HEK293T (cell line): ENCODE measurements around the gene C2orf15.

Experiments used
- CTCF ChIA-PET: fragments of 350-600 bp; formaldehyde crosslinking; extraction: SDS; loops from one replicate; lab custom pipeline; 2021; ENCODE audit warnings: antibody characterized with exemption, inconsistent platforms; lab: Yijun Ruan, JAX
- POLR2A ChIA-PET: fragments of 350-600 bp; formaldehyde crosslinking; extraction: SDS; loops from one replicate; lab custom pipeline; 2020; ENCODE audit warnings: antibody characterized with exemption, inconsistent platforms; lab: Yijun Ruan, JAX
- DNase-seq: peaks from one replicate; pipeline ENCODE4 v3.0.0; 2012; ENCODE audit warnings: mixed read lengths; ENCODE audit errors: extremely low spot score
- ARNT ChIP-seq: fragments of 450-650 bp; IDR thresholded peaks from 2 replicates; pipeline ENCODE4 v1.6.1; 2017; ENCODE audit warnings: mild to moderate bottlenecking
- BHLHE40 ChIP-seq: fragments of 450-650 bp; IDR thresholded peaks from 2 replicates; pipeline ENCODE4 v1.6.1; 2016; ENCODE audit warnings: mild to moderate bottlenecking, moderate library complexity, borderline replicate concordance
- CTBP1 ChIP-seq: fragments of 450-650 bp; IDR thresholded peaks from 2 replicates; pipeline ENCODE4 v1.6.1; 2016; ENCODE audit warnings: borderline replicate concordance
- ELF4 ChIP-seq: fragments of 450-650 bp; IDR thresholded peaks from 2 replicates; pipeline ENCODE4 v1.6.1; 2017; ENCODE audit warnings: antibody characterized with exemption
- FOXA1 ChIP-seq: fragments of 450-650 bp; IDR thresholded peaks from 2 replicates; pipeline ENCODE4 v1.6.1; 2016; ENCODE audit warnings: mild to moderate bottlenecking
- FOXK2 ChIP-seq: fragments of 450-650 bp; IDR thresholded peaks from 2 replicates; pipeline ENCODE4 v1.6.1; 2016; ENCODE audit warnings: mild to moderate bottlenecking
- FOXM1 ChIP-seq: fragments of 450-650 bp; IDR thresholded peaks from 2 replicates; pipeline ENCODE4 v1.6.1; 2017; ENCODE audit warnings: mild to moderate bottlenecking, borderline replicate concordance
- HDGF ChIP-seq: fragments of 450-650 bp; IDR thresholded peaks from 2 replicates; pipeline ENCODE4 v1.6.1; 2017; ENCODE audit warnings: antibody characterized with exemption, borderline replicate concordance
- L3MBTL2 ChIP-seq: fragments of 450-650 bp; conservative IDR thresholded peaks from 2 replicates; pipeline ENCODE4 v1.6.1; 2016; ENCODE audit warnings: mild to moderate bottlenecking
- LEF1 ChIP-seq: fragments of 450-650 bp; IDR thresholded peaks from 2 replicates; pipeline ENCODE4 v1.6.1; 2017; ENCODE audit warnings: mild to moderate bottlenecking, borderline replicate concordance
- NFRKB ChIP-seq: fragments of 450-650 bp; IDR thresholded peaks from 2 replicates; pipeline ENCODE4 v1.6.1; 2016; ENCODE audit warnings: mild to moderate bottlenecking, moderate library complexity
- PKNOX1 ChIP-seq: fragments of 450-650 bp; IDR thresholded peaks from 2 replicates; pipeline ENCODE4 v1.6.1; 2016
- SP1 ChIP-seq: fragments of 450-650 bp; IDR thresholded peaks from 2 replicates; pipeline ENCODE4 v1.6.1; 2017
- SUZ12 ChIP-seq: fragments of 450-650 bp; IDR thresholded peaks from 2 replicates; pipeline ENCODE4 v1.6.1; 2016; ENCODE audit warnings: mild to moderate bottlenecking
- TARDBP ChIP-seq: fragments of 450-650 bp; IDR thresholded peaks from 2 replicates; pipeline ENCODE4 v1.6.1; 2016
- ZNF384 ChIP-seq: fragments of 450-650 bp; IDR thresholded peaks from 2 replicates; pipeline ENCODE4 v1.6.1; 2016

The C2orf15 gene

GRCh38 chr2:99154643-99155536, 13.4 kb downstream of the C2orf15 start, which contains the start of the genes LIPT1 and TSGA10:
Gene LIPT1 (plus strand): TSS chr2:99154967. CDS start chr2:99161958, 6,991 bp downstream.
Gene TSGA10 (minus strand): TSS chr2:99154942. CDS start chr2:99109439, 45,503 bp downstream.
- ChIA-PET CTCF (interaction anchor here (0.6 to 1.5 kb wide), 2 partner anchors 14 to 257 kb away, joined by 3 to 6 read pairs; no protein-coding TSS in a partner anchor), POLR2A (interaction anchor here (0.8 to 5.6 kb wide), 14 partner anchors 9 to 193 kb away, joined by 3 to 77 read pairs (median 4); partner anchors contain the start of genes C2orf15, EIF5B, MITD1 and MRPL30)
- DNase-seq, result peak; percentile 90
- TF ChIP-seq FOXM1, result no peak
- peak; percentile 78 for TF ChIP-seq TARDBP
- no peak for TF ChIP-seq BHLHE40
- TF ChIP-seq PKNOX1, result no peak
- no peak for TF ChIP-seq ARNT
- no peak for TF ChIP-seq CTBP1
- TF ChIP-seq FOXK2, result no peak
- TF ChIP-seq LEF1, result no peak
- no peak for TF ChIP-seq SUZ12
- TF ChIP-seq L3MBTL2, result peak; percentile 84
- TF ChIP-seq ZNF384, result no peak
- no peak for TF ChIP-seq HDGF
- no peak for TF ChIP-seq SP1
- no peak for TF ChIP-seq NFRKB
- TF ChIP-seq FOXA1, result no peak
- peak; percentile 44 for TF ChIP-seq ELF4

- POLR2A ChIA-PET, result interaction anchor here (2.4 to 5.6 kb wide), 3 partner anchors 11 to 16 kb away, joined by 7 to 77 read pairs (median 44); partner anchors contain the start of gene C2orf15
- no peak for DNase-seq
- TF ChIP-seq SP1 (no peak), ZNF384 (no peak)
- CTCF ChIA-PET, result no interaction called here
Measured at GRCh38 chr2:99156891-99157290, 15.4 kb downstream of the C2orf15 start.

GRCh38 chr2:99158599-99158998, 17.1 kb downstream of the C2orf15 start:
- POLR2A ChIA-PET, result interaction anchor here (2.0 to 2.4 kb wide), 2 partner anchors 18 to 22 kb away, joined by 7 read pairs; partner anchors contain the start of genes MITD1 and MRPL30
- CTCF ChIA-PET, result interaction anchor here (0.6 kb wide), 1 partner anchor 374 kb away, joined by 3 read pairs; no protein-coding TSS in a partner anchor

GRCh38 chr2:99159594-99159993, 18.1 kb downstream of the C2orf15 start:
- TF ChIP-seq SUZ12 (no peak), PKNOX1 (no peak), NFRKB (no peak), HDGF (no peak), SP1 (no peak), LEF1 (no peak)
- POLR2A ChIA-PET, result interaction anchor here (2.0 kb wide), 1 partner anchor 21 kb away, joined by 7 read pairs; the partner anchor contains the start of genes MITD1 and MRPL30
- CTCF ChIA-PET, result no interaction called here
- DNase-seq, result no peak

More at GRCh38 chr2:99158599-99158998, 17.1 kb downstream of the C2orf15 start:
- DNase-seq, result no peak
- no peak for TF ChIP-seq ZNF384
- no peak for TF ChIP-seq CTBP1
- no peak for TF ChIP-seq ELF4
- no peak for TF ChIP-seq PKNOX1
- TF ChIP-seq HDGF, result no peak
- TF ChIP-seq FOXA1, result no peak
- no peak for TF ChIP-seq FOXM1
- no peak for TF ChIP-seq SUZ12
- TF ChIP-seq NFRKB, result no peak

GRCh38 chr2:99166218-99166617, 24.7 kb downstream of the C2orf15 start:
- CTCF ChIA-PET, result no interaction called here
- no peak for DNase-seq
- POLR2A ChIA-PET, result interaction anchor here (1.6 to 5.3 kb wide), 3 partner anchors 11 to 25 kb away, joined by 5 to 44 read pairs (median 7); partner anchors contain the start of genes C2orf15, LIPT1 and TSGA10
- TF ChIP-seq FOXK2 (no peak), SP1 (no peak), LEF1 (no peak), BHLHE40 (no peak), ZNF384 (no peak), TARDBP (no peak), HDGF (no peak)

- TF ChIP-seq SUZ12 (no peak), L3MBTL2 (no peak), FOXK2 (no peak), TARDBP (no peak), FOXA1 (no peak), ELF4 (no peak), HDGF (no peak), PKNOX1 (no peak), BHLHE40 (no peak), FOXM1 (no peak), NFRKB (no peak), ARNT (no peak), SP1 (no peak), LEF1 (no peak), ZNF384 (no peak), CTBP1 (no peak)
- POLR2A ChIA-PET, result interaction anchor here (1.7 to 5.3 kb wide), 2 partner anchors 11 to 15 kb away, joined by 5 to 44 read pairs; partner anchors contain the start of genes LIPT1, MITD1 and TSGA10
- no peak for DNase-seq
- CTCF ChIA-PET, result interaction anchor here (0.6 kb wide), 1 partner anchor 20 kb away, joined by 3 read pairs; no protein-coding TSS in a partner anchor
Measured at GRCh38 chr2:99169534-99169933, 28.0 kb downstream of the C2orf15 start.
